HL-60 (cell line): ENCODE measurements around the gene PTPRN2.

Source experiments
- DNase-seq, 2 experiments: peaks; one replicate each; pipeline ENCODE4 v3.0.0-alpha.2; 2010 to 2020; ENCODE audit warnings: low read depth in 1 of 2, low spot score in 1 of 2
- H3K27ac ChIP-seq: fragments of 250-450 bp; sonication (Bioruptor Pico); replicated peaks from 2 replicates; pipeline ENCODE4 v1.5.1; 2020; ENCODE audit warnings: mild to moderate bottlenecking, moderate library complexity
- H3K27me3 ChIP-seq: fragments of 250-450 bp; sonication (Bioruptor Pico); 2 replicates; pipeline ENCODE4 v1.5.1; 2021; ENCODE audit warnings: mild to moderate bottlenecking, moderate library complexity; ENCODE audit not compliant: insufficient read depth, poor library complexity, severe bottlenecking
- H3K4me3 ChIP-seq: replicated peaks from 2 replicates; pipeline ENCODE4 v1.5.1; 2011; ENCODE audit warnings: mild to moderate bottlenecking, control low read depth, low read length; ENCODE audit not compliant: insufficient read depth
- GABPA ChIP-seq: IDR thresholded peaks from 2 replicates; pipeline ENCODE4 v1.6.1; 2012; ENCODE audit warnings: low read depth
- POLR2AphosphoS5 ChIP-seq: IDR thresholded peaks from 2 replicates; pipeline ENCODE4 v1.6.1; 2012; ENCODE audit warnings: low read depth
- SPI1 ChIP-seq: IDR thresholded peaks from 2 replicates; pipeline ENCODE4 v1.6.1; 2012; ENCODE audit warnings: low read depth, mild to moderate bottlenecking, borderline replicate concordance
- TF ChIP-seq, protein P1 (sequence below): IDR thresholded peaks from one replicate; pipeline ENCODE4 v1.5.1; 2011; ENCODE audit warnings: low read length, control low read depth, inconsistent platforms; ENCODE audit not compliant: insufficient read depth
- TF ChIP-seq, protein P2 (sequence below): IDR thresholded peaks from 2 replicates; pipeline ENCODE4 v1.6.1; 2012; ENCODE audit warnings: low read depth; ENCODE audit not compliant: insufficient replicate concordance

Gene PTPRN2

GRCh38 chr7:158541346-158542010 lies 46.1 kb downstream of the PTPRN2 start:
- Histone ChIP-seq H3K27me3 (no peaks in the 10 kb centered on the region), H3K4me3 (no peak overlapping the region), H3K27ac (peak overlapping the region; percentile 27)
- DNase-seq, result peak; percentile 65 to 92
- peak; percentile 31; the same call in 1 of the 2 replicates for TF ChIP-seq SPI1
- TF ChIP-seq POLR2AphosphoS5, result no peak

- H3K27ac ChIP-seq, result no peak overlapping the region
- TF ChIP-seq GABPA, result no peak
- no peak for TF ChIP-seq SPI1
- TF ChIP-seq, protein P1, sequence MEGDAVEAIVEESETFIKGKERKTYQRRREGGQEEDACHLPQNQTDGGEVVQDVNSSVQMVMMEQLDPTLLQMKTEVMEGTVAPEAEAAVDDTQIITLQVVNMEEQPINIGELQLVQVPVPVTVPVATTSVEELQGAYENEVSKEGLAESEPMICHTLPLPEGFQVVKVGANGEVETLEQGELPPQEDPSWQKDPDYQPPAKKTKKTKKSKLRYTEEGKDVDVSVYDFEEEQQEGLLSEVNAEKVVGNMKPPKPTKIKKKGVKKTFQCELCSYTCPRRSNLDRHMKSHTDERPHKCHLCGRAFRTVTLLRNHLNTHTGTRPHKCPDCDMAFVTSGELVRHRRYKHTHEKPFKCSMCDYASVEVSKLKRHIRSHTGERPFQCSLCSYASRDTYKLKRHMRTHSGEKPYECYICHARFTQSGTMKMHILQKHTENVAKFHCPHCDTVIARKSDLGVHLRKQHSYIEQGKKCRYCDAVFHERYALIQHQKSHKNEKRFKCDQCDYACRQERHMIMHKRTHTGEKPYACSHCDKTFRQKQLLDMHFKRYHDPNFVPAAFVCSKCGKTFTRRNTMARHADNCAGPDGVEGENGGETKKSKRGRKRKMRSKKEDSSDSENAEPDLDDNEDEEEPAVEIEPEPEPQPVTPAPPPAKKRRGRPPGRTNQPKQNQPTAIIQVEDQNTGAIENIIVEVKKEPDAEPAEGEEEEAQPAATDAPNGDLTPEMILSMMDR, result no peak
- no peak for TF ChIP-seq POLR2AphosphoS5
- TF ChIP-seq, protein P2, sequence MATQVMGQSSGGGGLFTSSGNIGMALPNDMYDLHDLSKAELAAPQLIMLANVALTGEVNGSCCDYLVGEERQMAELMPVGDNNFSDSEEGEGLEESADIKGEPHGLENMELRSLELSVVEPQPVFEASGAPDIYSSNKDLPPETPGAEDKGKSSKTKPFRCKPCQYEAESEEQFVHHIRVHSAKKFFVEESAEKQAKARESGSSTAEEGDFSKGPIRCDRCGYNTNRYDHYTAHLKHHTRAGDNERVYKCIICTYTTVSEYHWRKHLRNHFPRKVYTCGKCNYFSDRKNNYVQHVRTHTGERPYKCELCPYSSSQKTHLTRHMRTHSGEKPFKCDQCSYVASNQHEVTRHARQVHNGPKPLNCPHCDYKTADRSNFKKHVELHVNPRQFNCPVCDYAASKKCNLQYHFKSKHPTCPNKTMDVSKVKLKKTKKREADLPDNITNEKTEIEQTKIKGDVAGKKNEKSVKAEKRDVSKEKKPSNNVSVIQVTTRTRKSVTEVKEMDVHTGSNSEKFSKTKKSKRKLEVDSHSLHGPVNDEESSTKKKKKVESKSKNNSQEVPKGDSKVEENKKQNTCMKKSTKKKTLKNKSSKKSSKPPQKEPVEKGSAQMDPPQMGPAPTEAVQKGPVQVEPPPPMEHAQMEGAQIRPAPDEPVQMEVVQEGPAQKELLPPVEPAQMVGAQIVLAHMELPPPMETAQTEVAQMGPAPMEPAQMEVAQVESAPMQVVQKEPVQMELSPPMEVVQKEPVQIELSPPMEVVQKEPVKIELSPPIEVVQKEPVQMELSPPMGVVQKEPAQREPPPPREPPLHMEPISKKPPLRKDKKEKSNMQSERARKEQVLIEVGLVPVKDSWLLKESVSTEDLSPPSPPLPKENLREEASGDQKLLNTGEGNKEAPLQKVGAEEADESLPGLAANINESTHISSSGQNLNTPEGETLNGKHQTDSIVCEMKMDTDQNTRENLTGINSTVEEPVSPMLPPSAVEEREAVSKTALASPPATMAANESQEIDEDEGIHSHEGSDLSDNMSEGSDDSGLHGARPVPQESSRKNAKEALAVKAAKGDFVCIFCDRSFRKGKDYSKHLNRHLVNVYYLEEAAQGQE, result no peak
- no peak overlapping the region for H3K4me3 ChIP-seq
- DNase-seq, result no peak
- H3K27me3 ChIP-seq, result no peaks in the 10 kb centered on the region
Observed at GRCh38 chr7:158539711-158540146, 47.9 kb downstream of the PTPRN2 start.

DNA sequence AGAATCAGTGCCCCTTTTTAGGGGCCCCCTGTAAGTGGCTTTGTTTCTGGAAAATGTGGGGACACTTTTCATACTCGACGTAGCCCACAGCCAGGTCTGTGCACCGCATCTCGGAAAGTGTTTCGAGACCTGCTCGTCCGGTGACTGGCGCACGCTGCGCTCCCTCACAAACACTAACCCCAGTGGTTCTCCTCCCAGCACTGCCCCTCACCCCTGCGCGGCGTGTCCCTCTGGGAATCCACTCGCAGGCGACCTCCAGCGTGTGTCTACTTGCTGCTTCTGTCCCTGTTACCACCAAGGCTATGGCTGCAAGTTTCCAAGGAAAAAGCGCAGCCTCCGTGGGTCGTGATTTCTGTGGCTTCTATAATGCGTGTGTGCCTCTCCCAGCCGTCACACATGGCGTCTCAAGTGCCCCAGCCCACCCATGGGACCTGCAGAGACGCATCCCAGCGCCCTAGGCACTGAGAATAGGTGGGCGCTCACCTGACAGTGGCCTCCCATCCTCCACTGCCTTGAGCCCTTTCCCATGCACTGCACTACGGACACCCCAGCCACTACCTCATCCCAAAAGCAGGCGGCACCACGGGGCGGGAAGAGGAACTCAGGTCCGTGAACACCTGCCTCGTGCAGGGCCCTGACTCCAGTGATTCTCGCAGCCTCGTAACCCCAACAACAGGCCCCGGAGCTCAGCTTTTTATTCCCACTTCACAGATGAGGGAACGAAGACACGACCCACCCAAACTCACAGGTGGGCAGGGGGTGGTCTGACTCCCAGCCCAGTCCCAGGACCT lies 49.3 kb downstream of the PTPRN2 start:
- Histone ChIP-seq H3K27ac (no peak overlapping the region), H3K4me3 (no peak overlapping the region), H3K27me3 (no peaks in the 10 kb centered on the region)
- TF ChIP-seq, protein P2, result no peak
- no peak for TF ChIP-seq GABPA
- TF ChIP-seq SPI1, result no peak
- TF ChIP-seq, protein P1, result no peak
- no peak for TF ChIP-seq POLR2AphosphoS5
- no peak for DNase-seq

DNA sequence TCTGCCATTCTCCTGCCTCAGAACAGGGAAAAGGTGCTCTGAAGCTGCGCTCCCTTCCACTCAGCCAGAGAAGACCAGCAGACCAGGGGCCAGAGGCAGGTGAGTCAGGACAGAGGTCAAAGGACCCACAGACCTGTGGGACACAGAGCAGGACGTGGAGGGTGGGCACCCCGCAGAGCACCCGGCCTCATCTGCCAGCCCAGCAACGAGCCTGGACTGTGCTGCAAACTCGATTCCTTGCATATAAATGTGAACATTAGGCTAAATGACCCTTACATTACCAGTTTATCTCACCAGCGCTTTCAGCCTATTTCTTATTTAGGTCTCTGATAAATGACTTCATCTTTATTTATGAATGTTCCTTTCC lies 50.1 kb downstream of the PTPRN2 start:
- no peak for DNase-seq
- TF ChIP-seq SPI1 (no peak), GABPA (no peak), POLR2AphosphoS5 (no peak)
- TF ChIP-seq, protein P1, result no peak
- TF ChIP-seq, protein P2, result no peak
- peak overlapping the region; percentile 33 for H3K27ac ChIP-seq
- no peak overlapping the region for H3K4me3 ChIP-seq
- H3K27me3 ChIP-seq, result no peaks in the 10 kb centered on the region
